ENCODE measurements around the gene OSBPL5.

DNA sequence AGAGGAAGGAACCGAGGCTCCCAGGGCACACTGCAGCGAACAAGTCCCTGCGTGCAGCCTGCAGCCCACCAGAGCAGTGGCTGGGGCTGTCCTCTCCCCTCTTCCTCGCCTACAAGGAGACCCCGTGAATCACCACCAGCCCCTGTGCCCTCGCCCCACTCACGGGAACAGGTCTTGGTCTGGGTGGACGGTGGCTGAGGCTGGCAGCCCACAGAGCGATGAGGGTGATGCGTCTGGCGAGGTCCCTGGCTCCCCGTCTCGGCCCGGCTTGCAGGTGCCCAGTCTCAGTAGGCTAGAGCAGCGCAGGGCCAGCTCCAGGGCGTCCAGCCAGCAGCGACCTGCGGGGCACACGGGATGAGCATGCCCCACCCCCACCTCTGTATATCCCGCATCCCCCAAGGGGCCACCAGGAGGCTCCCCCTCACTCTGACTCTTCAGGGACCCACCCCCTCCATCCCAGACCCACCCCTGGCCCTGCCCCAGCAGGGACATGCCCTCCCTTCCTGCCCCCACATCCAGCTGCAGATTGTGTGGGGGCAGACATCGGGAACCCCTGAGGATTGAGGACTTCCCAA, 57.4 kb downstream of the OSBPL5 start:
- TF ChIP-seq EZH2phosphoT487 (IDR thresholded peaks at IDR 0.05; ENCODE audit: borderline replicate concordance, low read depth, low read length) = no peak
- TF ChIP-seq, protein P1, sequence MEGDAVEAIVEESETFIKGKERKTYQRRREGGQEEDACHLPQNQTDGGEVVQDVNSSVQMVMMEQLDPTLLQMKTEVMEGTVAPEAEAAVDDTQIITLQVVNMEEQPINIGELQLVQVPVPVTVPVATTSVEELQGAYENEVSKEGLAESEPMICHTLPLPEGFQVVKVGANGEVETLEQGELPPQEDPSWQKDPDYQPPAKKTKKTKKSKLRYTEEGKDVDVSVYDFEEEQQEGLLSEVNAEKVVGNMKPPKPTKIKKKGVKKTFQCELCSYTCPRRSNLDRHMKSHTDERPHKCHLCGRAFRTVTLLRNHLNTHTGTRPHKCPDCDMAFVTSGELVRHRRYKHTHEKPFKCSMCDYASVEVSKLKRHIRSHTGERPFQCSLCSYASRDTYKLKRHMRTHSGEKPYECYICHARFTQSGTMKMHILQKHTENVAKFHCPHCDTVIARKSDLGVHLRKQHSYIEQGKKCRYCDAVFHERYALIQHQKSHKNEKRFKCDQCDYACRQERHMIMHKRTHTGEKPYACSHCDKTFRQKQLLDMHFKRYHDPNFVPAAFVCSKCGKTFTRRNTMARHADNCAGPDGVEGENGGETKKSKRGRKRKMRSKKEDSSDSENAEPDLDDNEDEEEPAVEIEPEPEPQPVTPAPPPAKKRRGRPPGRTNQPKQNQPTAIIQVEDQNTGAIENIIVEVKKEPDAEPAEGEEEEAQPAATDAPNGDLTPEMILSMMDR (conservative IDR thresholded peaks at IDR 0.05; ENCODE audit: low read length) = no peak

Data from OCI-LY7 (cell line).